SU-DHL-6 (cell line): ENCODE data around the gene ZMYM3.
"Not testable (repeated sequence)": the region's sequence is repeated elsewhere in the genome, so short reads cannot be mapped to it uniquely, and the experiment has no call there.

ENCODE experiments used
- H2AFZ ChIP-seq: fragments of 200-600 bp; sonication (generic); 2 replicates; pipeline ENCODE4 v1.6.1; 2014; ENCODE audit warnings: low read depth, mild to moderate bottlenecking, moderate library complexity, mixed read lengths, antibody characterized with exemption, low read length; ENCODE audit not compliant: severe bottlenecking
- H3F3A ChIP-seq: fragments of 200-600 bp; shearing (Covaris generic); 2 replicates; pipeline ENCODE4 v1.6.0; 2016; ENCODE audit warnings: antibody characterized with exemption, mild to moderate bottlenecking; ENCODE audit not compliant: insufficient read depth
- H3K27ac ChIP-seq: fragments of 200-600 bp; sonication (generic); 2 replicates; pipeline ENCODE4 v1.5.1; 2016; ENCODE audit warnings: low read depth, mild to moderate bottlenecking, low read length, moderate library complexity, mixed read lengths
- H3K27me3 ChIP-seq: fragments of 200-600 bp; sonication (generic), shearing (Covaris generic); 2 replicates; pipeline ENCODE4 v1.6.0; 2014; ENCODE audit warnings: mild to moderate bottlenecking, low read length
- H3K36me3 ChIP-seq: fragments of 200-600 bp; sonication (generic); 2 replicates; pipeline ENCODE4 v1.6.1; 2014; ENCODE audit warnings: mild to moderate bottlenecking, low read length, mixed read lengths
- H3K4me2 ChIP-seq: fragments of 300-600, 200-600 bp; shearing (Covaris generic), sonication (generic); 2 replicates; pipeline ENCODE4 v1.6.0; 2014; ENCODE audit warnings: low read length, low read depth, mild to moderate bottlenecking; ENCODE audit not compliant: poor library complexity, severe bottlenecking
- H3K4me3 ChIP-seq: fragments of 200-600 bp; sonication (generic); 2 replicates; pipeline ENCODE4 v1.5.1; 2014; ENCODE audit warnings: antibody characterized with exemption, low read length, mild to moderate bottlenecking, mixed read lengths; ENCODE audit not compliant: insufficient read depth, poor library complexity, severe bottlenecking
- H3K79me2 ChIP-seq: fragments of 200-600 bp; sonication (generic); 2 replicates; pipeline ENCODE4 v1.6.1; 2014; ENCODE audit warnings: mild to moderate bottlenecking, low read length, moderate library complexity; ENCODE audit not compliant: insufficient read depth
- H3K9ac ChIP-seq: fragments of 200-600 bp; sonication (generic); 2 replicates; pipeline ENCODE4 v1.7.0; 2014; ENCODE audit warnings: mild to moderate bottlenecking, low read length
- H3K9me2 ChIP-seq: fragments of 200-600 bp; sonication (generic); replicated peaks from 2 replicates; pipeline ENCODE4 v1.6.1; 2014; ENCODE audit warnings: low read length; ENCODE audit not compliant: insufficient read depth
- H3K9me3 ChIP-seq: fragments of 200-600 bp; sonication (generic); 2 replicates; pipeline ENCODE4 v1.6.1; 2014; ENCODE audit warnings: low read length, mixed read lengths; ENCODE audit not compliant: insufficient read depth
- H4K20me1 ChIP-seq: fragments of 200-600 bp; sonication (generic); 2 replicates; pipeline ENCODE4 v1.6.1; 2014; ENCODE audit warnings: low read depth, mild to moderate bottlenecking, antibody characterized with exemption, low read length, moderate library complexity, mixed read lengths
- CTCF ChIP-seq: fragments of 200-600 bp; sonication (generic); IDR thresholded peaks from one replicate; pipeline ENCODE4 v1.5.1; 2017; ENCODE audit warnings: antibody characterized with exemption, mild to moderate bottlenecking, low read length, moderate library complexity; ENCODE audit not compliant: insufficient read depth, poor library complexity, severe bottlenecking
- EZH2phosphoT487 ChIP-seq: fragments of 200-600 bp; sonication (generic), shearing (Covaris generic); conservative IDR thresholded peaks from 2 replicates; pipeline ENCODE4 v1.6.1; 2018; ENCODE audit warnings: mild to moderate bottlenecking, antibody characterized with exemption, low read length, moderate library complexity, mixed read lengths

The ZMYM3 gene

DNA sequence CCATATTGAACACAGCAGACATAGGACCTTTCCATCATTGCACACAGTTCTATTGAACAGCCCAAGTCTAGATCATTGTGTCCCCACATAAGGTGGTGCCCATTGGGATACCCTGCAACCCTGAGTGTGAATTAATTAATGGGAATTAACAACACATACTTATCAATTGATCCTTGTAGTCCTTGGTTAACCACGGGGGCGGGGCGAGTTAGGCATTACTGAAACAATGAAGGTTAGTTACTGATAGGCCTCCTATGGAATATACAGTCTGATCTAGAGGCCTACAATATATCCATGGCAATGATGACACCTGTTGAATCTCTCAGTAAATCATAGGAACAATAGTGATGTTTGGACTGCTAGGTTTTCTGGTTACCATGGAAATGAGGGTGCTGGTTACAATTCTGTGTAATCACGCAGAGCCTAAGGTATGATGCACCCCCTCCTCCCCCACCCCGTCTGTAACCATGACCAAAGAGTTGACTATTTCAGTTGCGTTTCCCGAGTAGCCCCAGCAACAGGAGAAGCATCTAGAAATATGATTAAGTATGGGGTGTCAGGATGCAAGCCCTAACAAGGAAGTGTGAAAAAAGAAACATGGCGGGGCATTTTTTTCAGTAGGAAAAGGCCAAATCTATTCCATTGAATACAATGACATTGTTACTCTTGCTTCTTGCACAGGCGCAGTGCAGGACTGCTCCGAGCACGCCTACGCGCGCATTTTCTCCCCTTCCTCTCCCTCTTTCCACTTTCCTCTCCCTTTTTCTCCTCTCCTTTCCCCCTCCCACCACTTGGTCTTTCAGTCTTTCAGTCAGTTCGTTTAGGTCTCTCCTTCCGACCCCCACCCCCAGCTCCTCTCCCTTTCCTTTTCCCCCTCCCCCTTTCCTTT lies 28.8 kb upstream of the ZMYM3 start:
- Histone ChIP-seq H3K4me2 (peak overlapping the region; percentile 91), H3F3A (no peaks in the 10 kb centered on the region), H3K27ac (peak overlapping the region; percentile 86), H4K20me1 (peaks cover 16% of the 10 kb centered on the region), H3K9me3 (no peaks in the 10 kb centered on the region), H3K4me3 (peak overlapping the region; percentile 52), H3K36me3 (peaks cover 25% of the 10 kb centered on the region), H3K27me3 (no peaks in the 10 kb centered on the region), H2AFZ (peak overlapping the region; percentile 86), H3K9ac (peak overlapping the region; percentile 84), H3K9me2 (no peaks in the 10 kb centered on the region), H3K79me2 (peaks cover 42% of the 10 kb centered on the region)
- no peak for TF ChIP-seq EZH2phosphoT487
- no peak for TF ChIP-seq CTCF

DNA sequence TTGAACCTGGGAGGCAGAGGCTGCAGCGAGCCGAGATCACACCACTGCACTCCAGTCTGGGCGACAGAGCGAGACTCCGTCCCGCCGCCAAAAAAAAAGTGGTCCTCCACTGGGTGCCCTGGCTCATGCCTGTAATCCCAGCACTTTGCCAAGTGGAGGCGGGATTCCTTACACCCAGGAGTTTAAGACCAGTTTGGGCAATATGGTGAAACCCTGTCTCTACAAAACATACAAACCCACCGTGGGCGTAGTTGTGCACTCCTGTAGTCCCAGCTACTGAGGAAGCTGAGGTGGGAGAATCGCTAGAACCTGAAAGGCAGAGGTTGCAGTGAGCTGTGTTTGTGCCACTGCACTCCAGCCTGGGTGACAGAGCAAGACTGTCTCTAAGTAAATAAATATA lies 27.4 kb upstream of the ZMYM3 start:
- H3K27ac ChIP-seq, H3K4me3 ChIP-seq, H2AFZ ChIP-seq, H3F3A ChIP-seq, H3K27me3 ChIP-seq, H3K4me2 ChIP-seq, H3K9me2 ChIP-seq, H3K9ac ChIP-seq, H3K9me3 ChIP-seq: not testable (repeated sequence)
- Histone ChIP-seq H3K36me3 (peaks cover 18% of the 10 kb centered on the region), H3K79me2 (peaks cover 27% of the 10 kb centered on the region), H4K20me1 (peaks cover 11% of the 10 kb centered on the region)

DNA sequence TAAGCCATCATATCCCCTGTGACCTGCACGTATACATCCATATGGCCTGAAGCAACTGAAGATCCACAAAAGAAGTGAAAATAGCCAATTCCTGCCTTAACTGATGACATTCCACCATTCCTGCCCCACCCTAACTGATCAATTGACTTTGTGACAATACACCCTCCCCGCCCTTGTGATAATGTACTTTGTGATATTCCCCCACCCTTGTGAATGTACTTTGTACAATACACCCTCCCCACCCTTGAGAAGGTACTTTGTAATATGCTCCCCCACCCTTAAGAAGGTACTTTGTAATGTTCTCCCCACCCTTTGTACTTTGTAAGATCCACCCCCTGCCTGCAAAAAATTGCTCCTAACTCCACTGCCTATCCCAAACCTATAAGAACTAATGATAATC lies 18.4 kb upstream of the ZMYM3 start:
- not testable (repeated sequence) for H3K9me3 ChIP-seq, H3F3A ChIP-seq, H3K79me2 ChIP-seq, H3K9me2 ChIP-seq, H3K27me3 ChIP-seq, H3K4me2 ChIP-seq, H4K20me1 ChIP-seq, H3K36me3 ChIP-seq, H3K4me3 ChIP-seq, H3K9ac ChIP-seq, H3K27ac ChIP-seq, H2AFZ ChIP-seq

DNA sequence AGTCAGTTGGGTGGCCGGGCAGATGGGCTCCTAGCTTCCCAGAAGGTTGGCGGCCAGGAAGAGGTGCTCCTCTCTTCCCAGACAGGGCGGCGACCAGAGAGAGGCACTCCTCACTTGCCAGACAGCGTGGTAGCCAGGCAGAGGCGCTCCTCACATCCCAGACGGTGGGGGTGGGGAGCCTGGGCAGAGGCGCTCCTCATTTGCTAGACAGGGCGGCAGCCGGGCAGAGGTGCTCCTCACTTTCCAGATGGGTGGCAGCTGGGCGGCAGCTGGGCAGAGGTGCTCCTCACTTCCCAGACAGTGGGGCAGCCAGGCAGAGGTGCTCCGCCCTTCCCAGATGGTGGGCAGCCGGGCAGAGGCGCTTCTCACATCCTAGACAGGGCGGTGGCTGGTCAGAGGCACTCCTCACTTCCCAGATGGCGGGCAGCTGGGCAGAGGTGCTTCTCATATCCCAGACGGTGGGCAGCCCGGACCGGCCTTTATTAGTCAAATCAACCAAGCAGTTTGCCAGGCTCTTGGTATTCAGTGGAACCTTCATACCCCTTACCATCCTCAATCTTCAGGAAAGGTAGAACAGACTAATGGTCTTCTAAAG lies 16.0 kb upstream of the ZMYM3 start:
- Histone ChIP-seq H3K9ac (no peak overlapping the region), H4K20me1 (no peaks in the 10 kb centered on the region), H3K4me3 (no peak overlapping the region), H3K4me2 (no peak overlapping the region), H3K79me2 (no peaks in the 10 kb centered on the region), H3K9me2 (no peaks in the 10 kb centered on the region), H2AFZ (no peak overlapping the region), H3K27ac (no peak overlapping the region), H3F3A (no peaks in the 10 kb centered on the region), H3K36me3 (no peaks in the 10 kb centered on the region), H3K27me3 (no peaks in the 10 kb centered on the region), H3K9me3 (no peaks in the 10 kb centered on the region)
- TF ChIP-seq CTCF, result no peak
- TF ChIP-seq EZH2phosphoT487, result no peak

DNA sequence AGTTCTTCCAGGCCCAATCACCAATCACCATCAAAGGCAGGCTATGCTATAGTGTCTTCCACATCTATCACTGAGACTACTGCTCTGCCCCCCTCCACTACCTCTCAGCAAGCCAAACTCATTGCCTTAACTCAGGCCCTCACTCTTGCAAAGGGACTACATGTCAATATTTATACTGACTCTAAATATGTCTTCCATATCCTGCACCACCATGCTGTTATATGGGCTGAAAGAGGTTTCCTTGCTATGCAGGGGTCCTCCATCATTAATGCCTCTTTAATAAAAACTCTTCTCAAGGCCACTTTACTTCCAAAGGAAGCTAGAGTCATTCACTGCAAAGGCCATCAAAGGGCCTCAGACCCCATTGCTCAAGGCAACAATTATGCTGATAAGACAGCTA lies 14.7 kb upstream of the ZMYM3 start:
- H3K9me2 ChIP-seq, H3K36me3 ChIP-seq, H3K79me2 ChIP-seq, H3F3A ChIP-seq, H3K27ac ChIP-seq, H3K4me2 ChIP-seq, H3K9me3 ChIP-seq, H4K20me1 ChIP-seq, H3K4me3 ChIP-seq, H3K27me3 ChIP-seq, H3K9ac ChIP-seq, H2AFZ ChIP-seq: not testable (repeated sequence)
